GM10248 (cell line): ENCODE data around the gene ARHGEF11.

ENCODE experiments used
- CTCF ChIA-PET: fragments of 300-600 bp; sonication (Branson Sonifier 250); formaldehyde crosslinking; extraction: SDS; loops from one replicate; lab custom pipeline; 2021; ENCODE audit warnings: antibody characterized with exemption; lab: Yijun Ruan, JAX
- POLR2A ChIA-PET: fragments of 350-650 bp; sonication (Branson Sonifier 250); formaldehyde crosslinking; extraction: SDS; loops from one replicate; lab custom pipeline; 2020; ENCODE audit warnings: antibody characterized with exemption; lab: Yijun Ruan, JAX
- DNase-seq: peaks from one replicate; pipeline ENCODE4 v3.0.0; 2012; ENCODE audit errors: extremely low spot score
- CTCF ChIP-seq: IDR thresholded peaks from 2 replicates; pipeline ENCODE4 v1.5.1; 2012; ENCODE audit warnings: mild to moderate bottlenecking, low read depth; ENCODE audit errors: extremely low read depth, missing control alignments, control extremely low read depth

ARHGEF11 gene

GRCh38 chr1:156901590-156901900, 144.0 kb downstream of the ARHGEF11 start:
- no peak for TF ChIP-seq CTCF
- DNase-seq, result no peak
- ChIA-PET POLR2A (no interaction called here), CTCF (interaction anchor here (1.2 to 5.0 kb wide), 4 partner anchors 9 to 274 kb away, joined by 3 to 31 read pairs (median 4); partner anchors contain the start of gene PEAR1)

- POLR2A ChIA-PET, result no interaction called here
- TF ChIP-seq CTCF, result no peak
- no peak for DNase-seq
- CTCF ChIA-PET, result interaction anchor here (1.2 to 5.0 kb wide), 3 partner anchors 9 to 274 kb away, joined by 3 to 31 read pairs (median 5); partner anchors contain the start of gene PEAR1
These were observed 144.5 kb downstream of the ARHGEF11 start for GRCh38 chr1:156900896-156901589.

GRCh38 chr1:156899956-156900718, 145.4 kb downstream of the ARHGEF11 start:
- no peak for DNase-seq
- ChIA-PET POLR2A (no interaction called here), CTCF (interaction anchor here (2.2 to 5.0 kb wide), 2 partner anchors 9 to 37 kb away, joined by 5 to 31 read pairs; partner anchors contain the start of gene PEAR1)
- TF ChIP-seq CTCF, result no peak

- ChIA-PET POLR2A (no interaction called here), CTCF (interaction anchor here (0.8 to 5.0 kb wide), 6 partner anchors 8 to 173 kb away, joined by 3 to 31 read pairs (median 4); partner anchors contain the start of gene PEAR1)
- DNase-seq, result no peak
- no peak for TF ChIP-seq CTCF
These were observed 146.4 kb downstream of the ARHGEF11 start for GRCh38 chr1:156898971-156899664.

GRCh38 chr1:156898161-156898566, 147.4 kb downstream of the ARHGEF11 start:
- ChIA-PET CTCF (interaction anchor here (1.2 to 5.0 kb wide), 3 partner anchors 7 to 172 kb away, joined by 3 to 31 read pairs (median 3); partner anchors contain the start of gene PEAR1), POLR2A (no interaction called here)
- no peak for TF ChIP-seq CTCF
- no peak for DNase-seq
